RWPE1 (cell line): ENCODE results near the gene APOBEC3A.
"Not testable (repeated sequence)": the region's sequence is repeated elsewhere in the genome, so short reads cannot be mapped to it uniquely, and the experiment has no call there.

Experiments used
- CTCF ChIA-PET: fragments of 350-600 bp; sonication (Branson Sonifier 250); formaldehyde crosslinking; extraction: SDS; loops from one replicate; lab custom pipeline; 2021; lab: Yijun Ruan, JAX
- POLR2A ChIA-PET: fragments of 400-600 bp; formaldehyde crosslinking; extraction: SDS; loops from one replicate; lab custom pipeline; 2020; ENCODE audit warnings: antibody characterized with exemption; ENCODE audit not compliant: low non-redundant PET; lab: Yijun Ruan, JAX
- DNase-seq: peaks from one replicate; pipeline ENCODE4 v3.0.0; 2012; ENCODE audit warnings: low spot score
- H3K27ac ChIP-seq: fragments of 450-650 bp; 2 replicates; pipeline ENCODE4 v1.5.1; 2017
- CTCF ChIP-seq: fragments of 450-650 bp; conservative IDR thresholded peaks from 2 replicates; pipeline ENCODE4 v1.5.1; 2017; ENCODE audit warnings: low read depth, mild to moderate bottlenecking

The APOBEC3A gene

GRCh38 chr22:39007177-39007576 lies 49.8 kb downstream of the APOBEC3A start:
- no peak overlapping the region for H3K27ac ChIP-seq
- POLR2A ChIA-PET: no interaction called here
- TF ChIP-seq CTCF: no peak
- CTCF ChIA-PET: interaction anchor here (0.6 kb wide), 1 partner anchor 164 kb away, joined by 3 read pairs; no protein-coding TSS in a partner anchor
- DNase-seq: no peak

GRCh38 chr22:39008271-39008850 lies 51.0 kb downstream of the APOBEC3A start:
- POLR2A ChIA-PET: not testable (repeated sequence)

GRCh38 chr22:39010946-39011345 lies 53.5 kb downstream of the APOBEC3A start:
- ChIA-PET CTCF (no interaction called here), POLR2A (no interaction called here)
- H3K27ac ChIP-seq: no peak overlapping the region
- TF ChIP-seq CTCF: no peak
- DNase-seq: no peak

More at GRCh38 chr22:39008271-39008850, 51.0 kb downstream of the APOBEC3A start:
- DNase-seq, CTCF ChIA-PET, H3K27ac ChIP-seq: not testable (repeated sequence)
